Measurements from ENCODE around the gene TSPAN9. TPM values are rescaled to one million over a fixed set of nuclear protein-coding genes. Genes with fewer than 3 reads are reported as not detected.
A peak's percentile ranks its signal among the peaks of the same experiment; 100 is the strongest.

Gene TSPAN9
- total and polyA plus RNA-seq, 9 of the 15 experiments (the other 6 are each of a cell fraction or from before 2014, with no cell fraction given) = 0.23 to 2.1 (median 0.60) TPM; not detected in 2

DNA sequence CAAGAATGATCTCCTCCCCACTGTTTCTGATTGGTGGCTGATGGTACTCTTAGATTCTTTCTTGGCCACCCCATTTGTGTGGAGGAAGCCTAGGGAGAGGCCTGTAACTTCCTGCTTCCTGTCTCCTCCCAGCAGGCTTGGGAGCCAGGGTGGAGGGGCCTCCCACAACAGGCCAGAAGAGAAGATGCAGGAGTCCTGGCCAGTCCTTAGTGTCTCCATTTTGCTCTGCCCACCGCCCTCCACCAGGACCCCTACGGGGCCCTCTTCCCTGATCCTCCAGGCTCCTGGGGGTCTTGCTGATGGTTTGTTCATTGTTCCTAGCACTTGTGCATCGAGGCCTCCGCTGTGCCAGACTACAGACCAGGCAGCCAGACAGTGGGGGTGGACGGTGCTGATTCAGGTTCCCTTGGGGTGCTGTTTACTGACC is 6.8 kb downstream of the TSPAN9 start:
- Histone ChIP-seq H3K9me3 (replicated peaks; ENCODE audit: control insufficient read depth, insufficient read depth, low read depth, low read length) (no peaks in the 10 kb centered on the region), H3K9ac (ENCODE audit: insufficient read depth in 1 of 2, low read depth in 2 of 2, low read length in 2 of 2) (no peak overlapping the region), H3K79me2 (ENCODE audit: control insufficient read depth, insufficient read depth, low read length) (no peaks in the 10 kb centered on the region), H3K4me1 (replicated peaks in 1 of 2; ENCODE audit: control insufficient read depth in 2 of 2, insufficient read depth in 2 of 2, low read length in 2 of 2) (peaks cover 0 to 2% of the 10 kb centered on the region in 2 experiments; a peak in 2 of 5 replicates), H2AFZ (ENCODE audit: low read depth, low read length) (no peak overlapping the region), H3K4me3 (no peak overlapping the region), H3K27ac (ENCODE audit: extremely low read depth, low read depth, low read length) (no peak overlapping the region), H3K9me1 (ENCODE audit: control insufficient read depth, insufficient read depth, low read length) (no peaks in the 10 kb centered on the region), H4K20me1 (replicated peaks; ENCODE audit: control insufficient read depth, insufficient read depth, low read length) (no peaks in the 10 kb centered on the region), H3K27me3 (ENCODE audit: control insufficient read depth in 2 of 2, insufficient read depth in 2 of 2, low read length in 2 of 2) (peaks cover 3 to 28% of the 10 kb centered on the region in 2 experiments; a peak in 2 of 5 replicates), H3K36me3 (ENCODE audit: control insufficient read depth, insufficient read depth, low read length) (no peaks in the 10 kb centered on the region), H3K4me2 (ENCODE audit: insufficient read depth, low read length) (no peak overlapping the region)
- in situ Hi-C loops (cut with MboI) = no loop called here
- BruUV-seq (replicated peaks) = no TSS peak
- DNase-seq (ENCODE audit: extremely low read depth in 1 of 4, low spot score in 3 of 4) = peak in 1 of 4 experiments; percentile 4
- peak; percentile 45; the same call in 1 of the 3 replicates for ATAC-seq
- WGBS (ENCODE audit: insufficient coverage, low coverage, missing lambda C conversion rate) = 30% methylated on average over 4 of the region's 5 CpGs
- intact Hi-C loops (cut with micrococcal nuclease) = no loop called here
- no peak for TF ChIP-seq ZNF583 (CRISPR knock-in tag; IDR thresholded peaks at IDR 0.05)
- no peak for TF ChIP-seq TGIF2 (CRISPR knock-in tag; IDR thresholded peaks at IDR 0.05)
- TF ChIP-seq, protein P1, sequence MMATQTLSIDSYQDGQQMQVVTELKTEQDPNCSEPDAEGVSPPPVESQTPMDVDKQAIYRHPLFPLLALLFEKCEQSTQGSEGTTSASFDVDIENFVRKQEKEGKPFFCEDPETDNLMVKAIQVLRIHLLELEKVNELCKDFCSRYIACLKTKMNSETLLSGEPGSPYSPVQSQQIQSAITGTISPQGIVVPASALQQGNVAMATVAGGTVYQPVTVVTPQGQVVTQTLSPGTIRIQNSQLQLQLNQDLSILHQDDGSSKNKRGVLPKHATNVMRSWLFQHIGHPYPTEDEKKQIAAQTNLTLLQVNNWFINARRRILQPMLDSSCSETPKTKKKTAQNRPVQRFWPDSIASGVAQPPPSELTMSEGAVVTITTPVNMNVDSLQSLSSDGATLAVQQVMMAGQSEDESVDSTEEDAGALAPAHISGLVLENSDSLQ (IDR thresholded peaks at IDR 0.05) = no peak
- TF ChIP-seq CTBP1 (IDR thresholded peaks at IDR 0.05; ENCODE audit: borderline replicate concordance) = no peak
- no peak for TF ChIP-seq TBL1XR1 (IDR thresholded peaks at IDR 0.05; ENCODE audit: low read length in 2 of 2)
- no peak for TF ChIP-seq NR4A1 (CRISPR knock-in tag; IDR thresholded peaks at IDR 0.05)
- TF ChIP-seq NR4A1 (tag; IDR thresholded peaks at IDR 0.05) = no peak
- TF ChIP-seq ZNF707 (CRISPR knock-in tag; conservative IDR thresholded peaks at IDR 0.05) = no peak
- no peak for TF ChIP-seq ZEB2 (IDR thresholded peaks at IDR 0.05)
- TF ChIP-seq XRCC3 (IDR thresholded peaks at IDR 0.05) = no peak
- no peak for TF ChIP-seq ELF1 (tag; IDR thresholded peaks at IDR 0.05)
- CTCF ChIA-PET (ENCODE audit: low intra/inter-chr PET ratio) = no interaction called here
- no peak for FAIRE-seq
- POLR2A ChIA-PET = no interaction called here

Measured in K562 (cell line).